GM04503 (cell line): Measurements from ENCODE around the gene PRPF19.
A peak's percentile ranks its signal among the peaks of the same experiment; 100 is the strongest.

Experiments
- DNase-seq: peaks from one replicate; pipeline ENCODE4 v3.0.0-alpha.2; 2012; ENCODE audit warnings: low read depth

The PRPF19 gene

DNA sequence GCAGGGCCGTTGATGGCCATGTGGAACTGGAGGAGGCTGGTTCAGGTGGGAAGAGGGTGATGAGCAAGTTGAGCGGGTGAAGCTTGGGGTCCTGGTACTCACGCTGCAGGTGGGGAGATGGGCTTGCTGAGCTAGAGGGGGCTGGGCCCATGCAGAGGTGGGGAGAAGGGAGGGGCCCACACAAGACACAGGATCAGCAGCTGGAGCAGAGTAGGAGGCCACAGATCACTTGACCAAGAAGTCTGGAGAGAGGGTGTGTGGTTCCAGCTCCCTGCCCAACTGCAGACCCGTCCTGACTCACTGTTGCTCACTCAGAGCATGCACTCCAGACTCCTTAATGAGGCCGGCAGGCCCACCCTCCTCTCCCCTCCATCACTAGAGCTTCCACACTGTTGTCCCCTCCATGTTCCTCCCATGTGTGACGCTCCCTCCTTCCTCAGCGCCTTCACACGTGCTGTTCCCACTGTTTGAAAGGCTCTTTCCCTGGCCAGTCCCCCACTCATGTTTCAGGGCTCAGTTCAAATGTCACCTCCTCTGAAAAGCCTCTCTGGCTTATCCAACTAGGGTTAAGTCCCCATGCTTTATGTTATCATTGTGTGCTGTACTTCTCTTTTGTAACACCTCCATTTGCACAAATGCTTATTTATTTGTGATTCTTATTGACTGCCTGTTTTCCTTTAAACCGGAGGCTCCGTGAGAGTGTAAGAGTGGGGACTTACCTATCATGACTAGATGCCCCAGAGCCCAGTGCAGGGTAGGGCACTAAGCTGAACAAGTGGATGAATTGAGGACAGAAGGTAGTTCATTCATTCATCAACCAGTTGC, 62.1 kb downstream of the PRPF19 start:
- no peak for DNase-seq

DNA sequence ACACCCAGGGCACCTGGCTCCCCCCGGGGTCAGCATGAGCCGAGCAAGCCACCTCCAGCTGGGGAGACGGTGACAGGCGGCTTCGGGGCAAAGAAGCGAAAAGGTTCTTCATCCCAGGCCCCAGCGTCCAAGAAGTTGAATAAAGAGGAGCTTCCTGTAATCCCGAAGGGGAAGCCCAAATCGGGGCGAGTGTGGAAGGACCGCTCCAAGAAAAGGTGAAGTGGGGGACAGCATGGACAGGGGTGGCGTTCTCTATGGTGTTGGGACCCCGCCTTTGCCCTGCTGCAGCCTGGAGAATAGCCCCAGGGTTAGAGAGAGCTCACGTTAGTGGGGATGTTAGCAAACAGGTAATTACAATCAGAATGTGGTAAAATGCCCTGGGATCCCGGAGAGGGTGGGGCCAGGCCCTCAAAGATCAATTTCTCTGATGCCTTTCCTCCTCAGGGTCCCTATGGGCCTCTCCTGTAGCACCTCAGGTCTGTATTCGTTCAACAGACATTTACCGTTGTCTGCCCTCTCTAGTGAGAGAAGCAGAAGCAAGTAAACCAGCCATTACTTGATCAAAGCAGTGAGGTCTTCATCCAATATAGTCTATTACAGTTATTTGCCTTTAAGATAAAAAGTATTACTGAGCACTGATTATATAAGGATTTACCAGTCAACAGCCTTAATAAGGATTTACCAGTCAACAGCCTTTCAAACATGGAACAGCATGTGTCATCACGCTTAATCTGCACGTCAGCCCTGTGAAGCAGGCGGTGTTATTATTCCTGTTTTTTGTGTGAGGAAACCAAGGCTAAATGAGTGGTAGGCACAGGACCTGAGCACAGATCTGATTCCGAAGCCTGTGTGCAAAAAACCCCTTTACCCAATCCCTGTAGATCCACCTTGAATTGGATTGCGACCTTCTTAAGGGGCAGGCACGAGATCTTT, 63.5 kb downstream of the PRPF19 start:
- DNase-seq = no peak

DNA sequence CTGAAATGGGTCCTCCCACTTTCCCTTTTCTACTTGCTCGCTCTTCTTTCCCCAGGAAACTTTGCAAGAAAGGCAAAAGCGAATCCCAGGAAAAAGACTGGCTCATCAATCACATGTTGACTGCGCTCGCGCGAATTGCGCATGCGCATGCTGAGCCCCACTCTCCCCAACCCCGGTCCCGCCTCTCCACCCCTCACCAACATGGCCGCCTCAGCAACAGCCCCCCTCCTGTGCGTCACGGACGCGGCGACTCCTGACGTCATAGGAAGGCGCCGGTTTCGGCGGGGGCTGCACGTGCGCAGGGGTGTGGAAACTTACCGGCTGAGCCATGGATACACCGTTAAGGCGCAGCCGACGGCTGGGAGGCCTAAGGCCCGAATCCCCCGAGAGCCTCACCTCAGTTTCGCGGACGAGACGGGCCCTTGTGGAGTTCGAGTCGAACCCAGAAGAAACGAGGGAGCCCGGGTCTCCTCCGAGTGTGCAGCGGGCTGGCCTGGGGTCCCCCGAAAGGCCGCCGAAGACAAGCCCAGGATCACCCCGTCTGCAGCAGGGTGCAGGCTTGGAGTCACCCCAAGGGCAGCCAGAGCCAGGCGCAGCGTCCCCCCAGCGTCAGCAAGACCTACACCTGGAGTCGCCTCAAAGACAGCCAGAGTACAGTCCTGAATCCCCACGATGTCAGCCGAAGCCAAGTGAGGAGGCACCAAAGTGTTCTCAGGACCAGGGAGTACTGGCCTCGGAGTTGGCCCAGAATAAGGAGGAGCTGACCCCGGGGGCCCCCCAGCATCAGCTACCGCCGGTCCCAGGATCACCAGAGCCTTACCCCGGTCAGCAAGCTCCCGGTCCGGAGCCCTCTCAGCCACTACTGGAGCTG, 64.4 kb downstream of the PRPF19 start, which contains the start of gene CCDC86:
Gene CCDC86 (plus strand): TSS at position 317 of the 871 bp plus-strand sequence. CDS start 12 bp downstream, at position 329.
- peak; percentile 59 for DNase-seq
